ENCODE results near the gene GCN1. TPM values are rescaled to one million over a fixed set of nuclear protein-coding genes. Genes with fewer than 3 reads are reported as not detected.

Gene GCN1
- total and polyA plus RNA-seq, 2 experiments from 2014 or later = 28.2 to 197 TPM

DNA sequence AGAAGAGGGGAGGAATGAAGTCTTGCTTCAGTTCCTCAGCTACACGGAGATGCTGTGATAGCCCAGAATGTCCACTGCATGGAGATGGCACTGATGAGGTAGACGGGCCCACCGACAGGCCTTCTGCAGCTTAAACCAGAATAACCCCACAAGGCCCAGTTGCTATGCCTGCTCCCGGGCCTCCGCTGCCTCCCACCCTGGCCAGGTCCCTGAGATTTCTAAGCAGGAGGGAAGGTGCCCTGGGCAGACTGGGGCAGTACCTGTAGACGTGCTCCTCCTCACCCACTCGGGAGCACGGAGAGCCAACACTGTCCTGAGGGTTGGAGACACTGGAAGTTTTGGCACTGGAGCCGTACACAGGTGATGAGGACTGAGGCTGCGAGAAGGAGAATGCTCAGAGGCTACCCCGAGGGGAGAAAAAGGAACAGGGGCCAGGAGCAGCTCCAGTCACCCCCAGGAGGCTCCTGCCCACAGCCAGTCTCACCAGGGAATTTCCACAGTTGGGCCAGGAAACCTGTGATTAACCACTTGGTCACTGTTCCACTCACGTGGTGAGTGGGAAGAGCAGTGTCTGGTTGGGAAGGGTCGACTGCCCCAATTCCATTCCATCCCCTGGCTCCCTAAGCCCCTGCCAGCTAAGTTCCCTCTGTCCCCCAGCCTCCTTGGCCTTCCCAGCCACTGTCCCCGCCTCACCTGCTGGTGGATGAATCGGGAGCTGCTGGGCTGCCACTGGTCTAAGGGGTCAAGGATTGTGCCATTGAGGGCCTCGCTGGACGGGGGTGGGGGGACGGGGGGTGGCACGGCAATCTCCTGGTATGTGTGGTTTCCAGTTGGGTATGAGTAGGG, 29.2 kb upstream of the GCN1 start:
- 94% methylated on average over 17 of the region's 19 CpGs for WGBS (ENCODE audit: low lambda C conversion rate, missing lambda C conversion rate)
- Histone ChIP-seq H3K9me2 (replicated peaks; ENCODE audit: insufficient read depth) (no peaks in the 10 kb centered on the region), H3K4me3 (no peak overlapping the region), H4K20me1 (ENCODE audit: insufficient read depth, poor library complexity, severe bottlenecking) (no peaks in the 10 kb centered on the region), H3K4me2 (peak overlapping the region; percentile 60), H2AFZ (no peak overlapping the region), H3K27ac (peak overlapping the region; percentile 99), H3K4me1 (ENCODE audit: insufficient read depth) (peaks cover 49% of the 10 kb centered on the region), H3K27me3 (no peaks in the 10 kb centered on the region), H3K79me2 (peaks cover 41% of the 10 kb centered on the region), H3K36me3 (replicated peaks; ENCODE audit: insufficient read depth, low read depth) (no peaks in the 10 kb centered on the region), H3K9me3 (ENCODE audit: low read depth) (no peaks in the 10 kb centered on the region)
- no peak for DNase-seq (ENCODE audit: low spot score)
- TF ChIP-seq, protein P1, sequence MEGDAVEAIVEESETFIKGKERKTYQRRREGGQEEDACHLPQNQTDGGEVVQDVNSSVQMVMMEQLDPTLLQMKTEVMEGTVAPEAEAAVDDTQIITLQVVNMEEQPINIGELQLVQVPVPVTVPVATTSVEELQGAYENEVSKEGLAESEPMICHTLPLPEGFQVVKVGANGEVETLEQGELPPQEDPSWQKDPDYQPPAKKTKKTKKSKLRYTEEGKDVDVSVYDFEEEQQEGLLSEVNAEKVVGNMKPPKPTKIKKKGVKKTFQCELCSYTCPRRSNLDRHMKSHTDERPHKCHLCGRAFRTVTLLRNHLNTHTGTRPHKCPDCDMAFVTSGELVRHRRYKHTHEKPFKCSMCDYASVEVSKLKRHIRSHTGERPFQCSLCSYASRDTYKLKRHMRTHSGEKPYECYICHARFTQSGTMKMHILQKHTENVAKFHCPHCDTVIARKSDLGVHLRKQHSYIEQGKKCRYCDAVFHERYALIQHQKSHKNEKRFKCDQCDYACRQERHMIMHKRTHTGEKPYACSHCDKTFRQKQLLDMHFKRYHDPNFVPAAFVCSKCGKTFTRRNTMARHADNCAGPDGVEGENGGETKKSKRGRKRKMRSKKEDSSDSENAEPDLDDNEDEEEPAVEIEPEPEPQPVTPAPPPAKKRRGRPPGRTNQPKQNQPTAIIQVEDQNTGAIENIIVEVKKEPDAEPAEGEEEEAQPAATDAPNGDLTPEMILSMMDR (IDR thresholded peaks at IDR 0.05; ENCODE audit: poor library complexity) = no peak
- TF ChIP-seq EZH2phosphoT487 (IDR thresholded peaks at IDR 0.05; ENCODE audit: low read depth, severe bottlenecking, unreplicated experiment) = no peak
- TF ChIP-seq EZH2 (IDR thresholded peaks at IDR 0.05; ENCODE audit: borderline replicate concordance) = no peak

GRCh38 chr12:120222288-120222832, 27.8 kb upstream of the GCN1 start:
- no peak overlapping the region for H3K4me2 ChIP-seq
- H3K9me2 ChIP-seq (replicated peaks; ENCODE audit: insufficient read depth) = no peaks in the 10 kb centered on the region
- 96% methylated on average over 10 of the region's 12 CpGs for WGBS (ENCODE audit: low lambda C conversion rate, missing lambda C conversion rate)
- H3K9me3 ChIP-seq (ENCODE audit: low read depth) = no peaks in the 10 kb centered on the region
- no peak overlapping the region for H2AFZ ChIP-seq
- no peaks in the 10 kb centered on the region for H4K20me1 ChIP-seq (ENCODE audit: insufficient read depth, poor library complexity, severe bottlenecking)
- no peaks in the 10 kb centered on the region for H3K36me3 ChIP-seq (replicated peaks; ENCODE audit: insufficient read depth, low read depth)
- no peak overlapping the region for H3K4me3 ChIP-seq
- peaks cover 39% of the 10 kb centered on the region for H3K79me2 ChIP-seq
- no peak for TF ChIP-seq EZH2phosphoT487 (IDR thresholded peaks at IDR 0.05; ENCODE audit: low read depth, severe bottlenecking, unreplicated experiment)
- TF ChIP-seq, protein P1 (IDR thresholded peaks at IDR 0.05; ENCODE audit: poor library complexity) = no peak
- no peak for TF ChIP-seq EZH2 (IDR thresholded peaks at IDR 0.05; ENCODE audit: borderline replicate concordance)
- no peak overlapping the region for H3K27ac ChIP-seq
- peaks cover 37% of the 10 kb centered on the region for H3K4me1 ChIP-seq (ENCODE audit: insufficient read depth)
- no peak for DNase-seq (ENCODE audit: low spot score)
- no peaks in the 10 kb centered on the region for H3K27me3 ChIP-seq

DNA sequence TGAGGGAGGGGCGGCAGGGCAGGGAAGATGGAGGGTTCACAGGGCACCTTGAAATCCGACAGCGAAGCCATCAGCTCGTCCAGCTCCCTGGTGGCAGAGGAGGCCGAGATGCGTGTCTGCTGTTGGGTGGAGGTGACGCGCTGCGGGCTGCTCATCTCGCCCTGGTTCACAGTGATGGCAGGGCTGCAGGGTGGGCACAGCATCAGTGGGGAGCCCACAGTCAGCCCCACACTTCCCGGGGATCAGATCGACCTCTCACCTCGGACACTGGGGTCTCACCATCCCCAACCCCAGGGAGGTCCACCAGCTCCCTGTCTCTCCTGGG, 27.0 kb upstream of the GCN1 start:
- no peak for DNase-seq (ENCODE audit: low spot score)
- Histone ChIP-seq H3K36me3 (replicated peaks; ENCODE audit: insufficient read depth, low read depth) (no peaks in the 10 kb centered on the region), H3K79me2 (peaks cover 30% of the 10 kb centered on the region), H2AFZ (no peak overlapping the region), H3K4me3 (no peak overlapping the region), H3K4me1 (ENCODE audit: insufficient read depth) (peaks cover 29% of the 10 kb centered on the region), H3K9me2 (replicated peaks; ENCODE audit: insufficient read depth) (no peaks in the 10 kb centered on the region), H3K4me2 (no peak overlapping the region), H4K20me1 (ENCODE audit: insufficient read depth, poor library complexity, severe bottlenecking) (no peaks in the 10 kb centered on the region), H3K27me3 (no peaks in the 10 kb centered on the region), H3K27ac (no peak overlapping the region), H3K9me3 (ENCODE audit: low read depth) (no peaks in the 10 kb centered on the region)
- 93% methylated on average over 13 of the region's 13 CpGs for WGBS (ENCODE audit: low lambda C conversion rate, missing lambda C conversion rate)
- no peak for TF ChIP-seq EZH2 (IDR thresholded peaks at IDR 0.05; ENCODE audit: borderline replicate concordance)
- no peak for TF ChIP-seq EZH2phosphoT487 (IDR thresholded peaks at IDR 0.05; ENCODE audit: low read depth, severe bottlenecking, unreplicated experiment)
- TF ChIP-seq, protein P1 (IDR thresholded peaks at IDR 0.05; ENCODE audit: poor library complexity) = no peak
